ENCODE data around the gene TMEM151B. TPM values are rescaled to one million over a fixed set of nuclear protein-coding genes. Genes with fewer than 3 reads are reported as not detected.

Gene TMEM151B
- total and polyA plus RNA-seq, 2 of the 13 experiments (the other 11 are each of a cell fraction or from before 2014, with no cell fraction given) = not detected

GRCh38 chr6:44247338-44248302 lies 22.6 kb upstream of the TMEM151B start (continued):
- TF ChIP-seq, protein P1, sequence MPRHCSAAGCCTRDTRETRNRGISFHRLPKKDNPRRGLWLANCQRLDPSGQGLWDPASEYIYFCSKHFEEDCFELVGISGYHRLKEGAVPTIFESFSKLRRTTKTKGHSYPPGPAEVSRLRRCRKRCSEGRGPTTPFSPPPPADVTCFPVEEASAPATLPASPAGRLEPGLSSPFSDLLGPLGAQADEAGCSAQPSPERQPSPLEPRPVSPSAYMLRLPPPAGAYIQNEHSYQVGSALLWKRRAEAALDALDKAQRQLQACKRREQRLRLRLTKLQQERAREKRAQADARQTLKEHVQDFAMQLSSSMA (CRISPR knock-in tag; IDR thresholded peaks at IDR 0.05) = no peak
- 0 out of 2 replicates have a peak, but pooled peaks have one; percentile 26 for TF ChIP-seq PITX1 (CRISPR knock-in tag; IDR thresholded peaks at IDR 0.05)
- no peak for TF ChIP-seq RFX5 (IDR thresholded peaks at IDR 0.05; ENCODE audit: low read depth, low read length)
- TF ChIP-seq FOXM1 (CRISPR knock-in tag; IDR thresholded peaks at IDR 0.05) = no peak
- TF ChIP-seq, protein P2, sequence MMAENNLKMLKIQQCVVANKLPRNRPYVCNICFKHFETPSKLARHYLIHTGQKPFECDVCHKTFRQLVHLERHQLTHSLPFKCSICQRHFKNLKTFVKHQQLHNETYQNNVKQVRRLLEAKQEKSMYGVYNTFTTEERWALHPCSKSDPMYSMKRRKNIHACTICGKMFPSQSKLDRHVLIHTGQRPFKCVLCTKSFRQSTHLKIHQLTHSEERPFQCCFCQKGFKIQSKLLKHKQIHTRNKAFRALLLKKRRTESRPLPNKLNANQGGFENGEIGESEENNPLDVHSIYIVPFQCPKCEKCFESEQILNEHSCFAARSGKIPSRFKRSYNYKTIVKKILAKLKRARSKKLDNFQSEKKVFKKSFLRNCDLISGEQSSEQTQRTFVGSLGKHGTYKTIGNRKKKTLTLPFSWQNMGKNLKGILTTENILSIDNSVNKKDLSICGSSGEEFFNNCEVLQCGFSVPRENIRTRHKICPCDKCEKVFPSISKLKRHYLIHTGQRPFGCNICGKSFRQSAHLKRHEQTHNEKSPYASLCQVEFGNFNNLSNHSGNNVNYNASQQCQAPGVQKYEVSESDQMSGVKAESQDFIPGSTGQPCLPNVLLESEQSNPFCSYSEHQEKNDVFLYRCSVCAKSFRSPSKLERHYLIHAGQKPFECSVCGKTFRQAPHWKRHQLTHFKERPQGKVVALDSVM (CRISPR knock-in tag; IDR thresholded peaks at IDR 0.05) = no peak
- TF ChIP-seq ZSCAN12 (CRISPR knock-in tag; IDR thresholded peaks at IDR 0.05) = no peak
- no peak for TF ChIP-seq ZNF382 (CRISPR knock-in tag; IDR thresholded peaks at IDR 0.05; ENCODE audit: borderline replicate concordance)
- no peak; the same call in 1 of the 2 replicates for TF ChIP-seq FOXK2 (IDR thresholded peaks at IDR 0.05)
- TF ChIP-seq ZNF883 (CRISPR knock-in tag; IDR thresholded peaks at IDR 0.05; ENCODE audit: not compliant biosample characterization) = no peak
- TF ChIP-seq TBX2 (CRISPR knock-in tag; IDR thresholded peaks at IDR 0.05; ENCODE audit: borderline replicate concordance) = peak; percentile 37; the same call in 1 of the 2 replicates
- TF ChIP-seq ZFP36 (IDR thresholded peaks at IDR 0.05; ENCODE audit: borderline replicate concordance, low read depth, low read length, partially characterized antibody) = no peak
- TF ChIP-seq U2AF1 (optimal IDR thresholded peaks at IDR 0.05; ENCODE audit: low read depth, low read length) = no peak
- TF ChIP-seq ZNF850 (CRISPR knock-in tag; conservative IDR thresholded peaks at IDR 0.05) = no peak
- no peak for TF ChIP-seq MIER3 (CRISPR knock-in tag; IDR thresholded peaks at IDR 0.05; ENCODE audit: borderline replicate concordance)
- TF ChIP-seq GATAD2A (CRISPR knock-in tag; IDR thresholded peaks at IDR 0.05) = no peak
- TF ChIP-seq TAF1 (CRISPR knock-in tag; IDR thresholded peaks at IDR 0.05) = no peak; the same call in 1 of the 2 replicates
- 0 out of 2 replicates have a peak, but pooled peaks have one; percentile 46 for TF ChIP-seq MAFG (CRISPR knock-in tag; IDR thresholded peaks at IDR 0.05)
- no peak for TF ChIP-seq ZNF547 (CRISPR knock-in tag; IDR thresholded peaks at IDR 0.05)
- TF ChIP-seq, protein P3, sequence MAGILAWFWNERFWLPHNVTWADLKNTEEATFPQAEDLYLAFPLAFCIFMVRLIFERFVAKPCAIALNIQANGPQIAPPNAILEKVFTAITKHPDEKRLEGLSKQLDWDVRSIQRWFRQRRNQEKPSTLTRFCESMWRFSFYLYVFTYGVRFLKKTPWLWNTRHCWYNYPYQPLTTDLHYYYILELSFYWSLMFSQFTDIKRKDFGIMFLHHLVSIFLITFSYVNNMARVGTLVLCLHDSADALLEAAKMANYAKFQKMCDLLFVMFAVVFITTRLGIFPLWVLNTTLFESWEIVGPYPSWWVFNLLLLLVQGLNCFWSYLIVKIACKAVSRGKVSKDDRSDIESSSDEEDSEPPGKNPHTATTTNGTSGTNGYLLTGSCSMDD (CRISPR knock-in tag; IDR thresholded peaks at IDR 0.05) = no peak
- peak; percentile 86; the same call in 1 of the 2 replicates for TF ChIP-seq KAT7 (CRISPR knock-in tag; IDR thresholded peaks at IDR 0.05; ENCODE audit: borderline replicate concordance)
- TF ChIP-seq, protein P4, sequence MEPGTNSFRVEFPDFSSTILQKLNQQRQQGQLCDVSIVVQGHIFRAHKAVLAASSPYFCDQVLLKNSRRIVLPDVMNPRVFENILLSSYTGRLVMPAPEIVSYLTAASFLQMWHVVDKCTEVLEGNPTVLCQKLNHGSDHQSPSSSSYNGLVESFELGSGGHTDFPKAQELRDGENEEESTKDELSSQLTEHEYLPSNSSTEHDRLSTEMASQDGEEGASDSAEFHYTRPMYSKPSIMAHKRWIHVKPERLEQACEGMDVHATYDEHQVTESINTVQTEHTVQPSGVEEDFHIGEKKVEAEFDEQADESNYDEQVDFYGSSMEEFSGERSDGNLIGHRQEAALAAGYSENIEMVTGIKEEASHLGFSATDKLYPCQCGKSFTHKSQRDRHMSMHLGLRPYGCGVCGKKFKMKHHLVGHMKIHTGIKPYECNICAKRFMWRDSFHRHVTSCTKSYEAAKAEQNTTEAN (CRISPR knock-in tag; conservative IDR thresholded peaks at IDR 0.05) = no peak
- no peak for TF ChIP-seq TCF7L2 (IDR thresholded peaks at IDR 0.05; ENCODE audit: low read depth, low read length)

All from HepG2 (cell line).